ENCODE measurements around the gene CUL4B.
"Not testable (repeated sequence)": the region's sequence is repeated elsewhere in the genome, so short reads cannot be mapped to it uniquely, and the experiment has no call there.

CUL4B gene

GRCh38 chrX:120560842-120561633 is at the start of gene CUL4B:
TSS of gene CUL4B (minus strand) at chrX:120560962. CDS start at chrX:120560638, 324 bp downstream.
- DNase-seq = peak; percentile 92

GRCh38 chrX:120604361-120604782 is 43.6 kb upstream of the CUL4B start:
- DNase-seq = peak; percentile 68

- DNase-seq = peak; percentile 95
Measured at GRCh38 chrX:120603707-120604360, 43.1 kb upstream of the CUL4B start, which contains the start of gene MCTS1. TSS of gene MCTS1 (plus strand) at chrX:120604101. CDS start at chrX:120604237, 136 bp downstream.

- no peak for DNase-seq
Measured at GRCh38 chrX:120585702-120586101, 24.9 kb upstream of the CUL4B start.

- no peak for DNase-seq
Measured at GRCh38 chrX:120575379-120576114, 14.8 kb upstream of the CUL4B start.

- not testable (repeated sequence) for DNase-seq
Measured at GRCh38 chrX:120573806-120574205, 13.0 kb upstream of the CUL4B start.

GRCh38 chrX:120570011-120570600 is 9.3 kb upstream of the CUL4B start:
- DNase-seq = no peak

GRCh38 chrX:120568609-120569008 is 7.8 kb upstream of the CUL4B start:
- no peak for DNase-seq

GRCh38 chrX:120568035-120568434 is 7.3 kb upstream of the CUL4B start:
- no peak for DNase-seq

- DNase-seq = no peak
Measured at GRCh38 chrX:120566817-120567216, 6.1 kb upstream of the CUL4B start.

GRCh38 chrX:120564925-120565324 is 4.2 kb upstream of the CUL4B start:
- DNase-seq = no peak

- DNase-seq = no peak
Measured at GRCh38 chrX:120562569-120562926, 1.8 kb upstream of the CUL4B start.

- no peak for DNase-seq
Measured at GRCh38 chrX:120561634-120562568, 1.1 kb upstream of the CUL4B start.

GRCh38 chrX:120560405-120560841 is 339 bp downstream of the CUL4B start:
- DNase-seq = no peak

GRCh38 chrX:120559804-120560203 is 958 bp downstream of the CUL4B start:
- peak; percentile 46 for DNase-seq

- no peak for DNase-seq
Measured at GRCh38 chrX:120556251-120556650, 4.5 kb downstream of the CUL4B start.

- no peak for DNase-seq
Measured at GRCh38 chrX:120549483-120550452, 11.0 kb downstream of the CUL4B start.

GRCh38 chrX:120536061-120536460 is 24.7 kb downstream of the CUL4B start:
- no peak for DNase-seq

GRCh38 chrX:120534413-120535205 is 26.2 kb downstream of the CUL4B start:
- no peak for DNase-seq

GRCh38 chrX:120522820-120523219 is 37.9 kb downstream of the CUL4B start:
- no peak for DNase-seq
